ENCODE results near the gene GPC5.

- TF ChIP-seq, protein P1, sequence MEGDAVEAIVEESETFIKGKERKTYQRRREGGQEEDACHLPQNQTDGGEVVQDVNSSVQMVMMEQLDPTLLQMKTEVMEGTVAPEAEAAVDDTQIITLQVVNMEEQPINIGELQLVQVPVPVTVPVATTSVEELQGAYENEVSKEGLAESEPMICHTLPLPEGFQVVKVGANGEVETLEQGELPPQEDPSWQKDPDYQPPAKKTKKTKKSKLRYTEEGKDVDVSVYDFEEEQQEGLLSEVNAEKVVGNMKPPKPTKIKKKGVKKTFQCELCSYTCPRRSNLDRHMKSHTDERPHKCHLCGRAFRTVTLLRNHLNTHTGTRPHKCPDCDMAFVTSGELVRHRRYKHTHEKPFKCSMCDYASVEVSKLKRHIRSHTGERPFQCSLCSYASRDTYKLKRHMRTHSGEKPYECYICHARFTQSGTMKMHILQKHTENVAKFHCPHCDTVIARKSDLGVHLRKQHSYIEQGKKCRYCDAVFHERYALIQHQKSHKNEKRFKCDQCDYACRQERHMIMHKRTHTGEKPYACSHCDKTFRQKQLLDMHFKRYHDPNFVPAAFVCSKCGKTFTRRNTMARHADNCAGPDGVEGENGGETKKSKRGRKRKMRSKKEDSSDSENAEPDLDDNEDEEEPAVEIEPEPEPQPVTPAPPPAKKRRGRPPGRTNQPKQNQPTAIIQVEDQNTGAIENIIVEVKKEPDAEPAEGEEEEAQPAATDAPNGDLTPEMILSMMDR (IDR thresholded peaks at IDR 0.05): no peak
- no peak for TF ChIP-seq POLR2A (IDR thresholded peaks at IDR 0.05)
Measured at GRCh38 chr13:91643394-91643793, 245.0 kb downstream of the GPC5 start.

Measured in uterus (tissue), 2 donors.